HCT116 (cell line): ENCODE data around the gene RACGAP1. TPM values are rescaled to one million over a fixed set of nuclear protein-coding genes. Genes with fewer than 3 reads are reported as not detected.

ENCODE experiments used
- ATAC-seq: fragments of 200-7000 bp; cut with Tn5 transposase; 2 replicates; pipeline ENCODE4 v1.9.1; 2020; ENCODE audit warnings: mild to moderate bottlenecking, moderate library complexity
- BruUV-seq: library from RNA; stranded (reverse); fragments of 400-500 nt; replicated peaks from 2 replicates; lab custom pipeline; 2021; lab: Mats Ljungman, UMichigan
- CTCF ChIA-PET: fragments of 300-600 bp; sonication (Branson Sonifier 250); formaldehyde crosslinking; loops from one replicate; lab custom pipeline; 2021; ENCODE audit warnings: antibody characterized with exemption; lab: Charles Lee
- POLR2A ChIA-PET: fragments of 300-600, 350-600 bp; sonication (Branson Sonifier 250); formaldehyde crosslinking; loops from one replicate; lab custom pipeline; 2021; ENCODE audit warnings: antibody characterized with exemption; lab: Charles Lee
- RAD21 ChIA-PET, 2 experiments: fragments of 300-600 bp; sonication (Branson Sonifier 250); formaldehyde crosslinking; loops; one replicate each; lab custom pipeline; 2023; ENCODE audit warnings: low total read pairs in 2 of 2; ENCODE audit not compliant: uncharacterized antibody in 2 of 2, unreplicated experiment in 2 of 2, low non-redundant PET in 1 of 2; lab: Charles Lee
- DNase-seq: peaks from one replicate; pipeline ENCODE4 v3.0.0-alpha.2; 2010; ENCODE audit warnings: low read depth, low spot score
- H2AFZ ChIP-seq: fragments of 200-600 bp; shearing (Covaris generic), sonication (generic); 2 replicates; pipeline ENCODE4 v1.6.1; 2017; ENCODE audit warnings: low read depth, mixed run types, mixed read lengths, antibody characterized with exemption, low read length; ENCODE audit not compliant: poor library complexity, severe bottlenecking
- H3K27ac ChIP-seq: 2 replicates; pipeline ENCODE4 v1.5.1; 2012; ENCODE audit warnings: low read depth, low read length
- H3K27me3 ChIP-seq: fragments of 200-600 bp; sonication (generic); 2 replicates; pipeline ENCODE4 v1.6.1; 2016; ENCODE audit warnings: mixed run types, low read length, mixed read lengths; ENCODE audit not compliant: insufficient read depth
- H3K36me3 ChIP-seq, 2 experiments: fragments of 200-500 bp in 1 of 2; fragments of 200-600 bp in 1 of 2; sonication (Bioruptor generic) in 1 of 2; sonication (generic) in 1 of 2; 2 replicates each; pipeline versions ENCODE4 v1.5.1 to v1.6.1; 2014 to 2016; ENCODE audit warnings: low read length in 2 of 2, inconsistent platforms in 1 of 2, mixed read lengths in 1 of 2, mixed run types in 1 of 2; ENCODE audit not compliant: insufficient read depth in 2 of 2, control insufficient read depth in 1 of 2
- H3K4me1 ChIP-seq, 2 experiments: fragments of 200-600 bp in 1 of 2; sonication (generic) in 1 of 2; 2 replicates each; pipeline versions ENCODE4 v1.5.1 to v1.6.1; 2012 to 2017; ENCODE audit warnings: low read length in 2 of 2, inconsistent platforms in 1 of 2, mild to moderate bottlenecking in 1 of 2, mixed read lengths in 1 of 2, mixed run types in 1 of 2, moderate library complexity in 1 of 2; ENCODE audit not compliant: insufficient read depth in 2 of 2, control insufficient read depth in 1 of 2
- H3K4me2 ChIP-seq: fragments of 200-600 bp; sonication (generic); 2 replicates; pipeline ENCODE4 v1.6.1; 2017; ENCODE audit warnings: mixed run types, low read length, mixed read lengths
- H3K4me3 ChIP-seq, 2 experiments: fragments of 200-600 bp in 1 of 2; sonication (generic) in 1 of 2; replicated peaks in 1 of 2; 2 replicates each; pipeline ENCODE4 v1.5.1; 2011 to 2016; ENCODE audit warnings: low read length in 2 of 2, control low read depth in 1 of 2, low read depth in 1 of 2, mild to moderate bottlenecking in 1 of 2, mixed read lengths in 1 of 2, mixed run types in 1 of 2
- H3K79me2 ChIP-seq: fragments of 200-600 bp; sonication (generic); 2 replicates; pipeline ENCODE4 v1.6.1; 2017; ENCODE audit warnings: mild to moderate bottlenecking, mixed run types, low read length, moderate library complexity, mixed read lengths; ENCODE audit not compliant: insufficient read depth
- H3K9ac ChIP-seq: fragments of 200-600 bp; sonication (generic); 2 replicates; pipeline ENCODE4 v1.6.1; 2016; ENCODE audit warnings: low read length, mixed read lengths
- H3K9me2 ChIP-seq: fragments of 200-600 bp; sonication (generic), shearing (Covaris generic); 2 replicates; pipeline ENCODE4 v1.6.1; 2017; ENCODE audit warnings: mixed run types, mild to moderate bottlenecking, moderate library complexity; ENCODE audit not compliant: insufficient read depth
- H3K9me3 ChIP-seq, 2 experiments: fragments of 200-500 bp in 1 of 2; fragments of 200-600 bp in 1 of 2; sonication (Bioruptor generic) in 1 of 2; sonication (generic) in 1 of 2; 2 replicates each; pipeline ENCODE4 v1.6.1; 2014 to 2017; ENCODE audit warnings: low read length in 2 of 2, mixed read lengths in 2 of 2, inconsistent platforms in 1 of 2, low read depth in 1 of 2, mild to moderate bottlenecking in 1 of 2, mixed run types in 1 of 2, moderate library complexity in 1 of 2; ENCODE audit not compliant: control insufficient read depth in 1 of 2, insufficient read depth in 1 of 2
- H4K20me1 ChIP-seq: fragments of 200-600 bp; sonication (generic), shearing (Covaris generic); 2 replicates; pipeline ENCODE4 v1.6.1; 2017; ENCODE audit warnings: mixed run types, mild to moderate bottlenecking, moderate library complexity; ENCODE audit not compliant: insufficient read depth
- ATF3 ChIP-seq: IDR thresholded peaks from 2 replicates; pipeline ENCODE4 v1.6.1; 2012
- CBX3 ChIP-seq: IDR thresholded peaks from 2 replicates; pipeline ENCODE4 v1.6.1; 2012; ENCODE audit warnings: low read depth
- CEBPB ChIP-seq: IDR thresholded peaks from 2 replicates; pipeline ENCODE4 v1.6.1; 2012; ENCODE audit warnings: low read depth
- EZH2 ChIP-seq: fragments of 200-600 bp; sonication (generic); IDR thresholded peaks from 2 replicates; pipeline ENCODE4 v1.6.1; 2017; ENCODE audit warnings: antibody characterized with exemption, mixed run types
- EZH2phosphoT487 ChIP-seq: fragments of 200-600 bp; IDR thresholded peaks from 2 replicates; pipeline ENCODE4 v1.6.1; 2018; ENCODE audit warnings: antibody characterized with exemption, borderline replicate concordance
- FOSL1 ChIP-seq: IDR thresholded peaks from 2 replicates; pipeline ENCODE4 v1.6.1; 2012; ENCODE audit warnings: low read depth
- MAX ChIP-seq: IDR thresholded peaks from 2 replicates; pipeline ENCODE4 v1.6.1; 2012
- RAD21 ChIP-seq: IDR thresholded peaks from 2 replicates; pipeline ENCODE4 v1.6.1; 2012; ENCODE audit warnings: low read depth, mild to moderate bottlenecking
- SP1 ChIP-seq: IDR thresholded peaks from 2 replicates; pipeline ENCODE4 v1.6.1; 2012; ENCODE audit warnings: low read depth
- SRF ChIP-seq: IDR thresholded peaks from 2 replicates; pipeline ENCODE4 v1.6.1; 2012; ENCODE audit warnings: low read depth
- TCF7L2 ChIP-seq: IDR thresholded peaks from 2 replicates; pipeline ENCODE4 v1.7.0; 2011; ENCODE audit warnings: borderline replicate concordance, inconsistent platforms; ENCODE audit not compliant: insufficient read depth, insufficient read length; ENCODE audit errors: extremely low read depth
- ZFX ChIP-seq: fragments of 450-650 bp; IDR thresholded peaks from 2 replicates; pipeline ENCODE4 v1.6.1; 2017
- ZNF274 ChIP-seq: fragments of 200-500 bp; sonication (Bioruptor generic); IDR thresholded peaks from 2 replicates; pipeline ENCODE4 v1.6.1; 2014; ENCODE audit warnings: mild to moderate bottlenecking, low read depth, low read length, inconsistent platforms
- intact Hi-C: fragments of 100-400 bp; cut with micrococcal nuclease; formaldehyde crosslinking; loops from 2 replicates; pipeline ENCODE4 v1.10.0; 2022
- total RNA-seq: library from RNA; stranded (reverse); gene quantifications from one replicate; pipeline ENCODE4 v1.2.1, GENCODE V29; 2021; ENCODE audit not compliant: unreplicated experiment
- TF ChIP-seq, protein P1 (sequence below): IDR thresholded peaks from 2 replicates; pipeline ENCODE4 v1.6.1; 2011; ENCODE audit warnings: mild to moderate bottlenecking, low read length, moderate library complexity; ENCODE audit not compliant: insufficient replicate concordance; ENCODE audit errors: extremely low read depth
- TF ChIP-seq, protein P2 (sequence below), 3 experiments: fragments of 200-600 bp in 1 of 3; sonication (generic) in 1 of 3; IDR thresholded peaks in 2 of 3; conservative IDR thresholded peaks in 1 of 3; 2 replicates each; pipeline ENCODE4 v1.5.1; 2012 to 2017; ENCODE audit warnings: low read depth in 2 of 3, low read length in 2 of 3, antibody characterized with exemption in 1 of 3, borderline replicate concordance in 1 of 3, control low read depth in 1 of 3, mild to moderate bottlenecking in 1 of 3, mixed read lengths in 1 of 3, mixed run types in 1 of 3, moderate library complexity in 1 of 3; ENCODE audit not compliant: insufficient read depth in 1 of 3

RACGAP1 gene
- total RNA-seq, 1 experiment from 2014 or later = 147 TPM

DNA sequence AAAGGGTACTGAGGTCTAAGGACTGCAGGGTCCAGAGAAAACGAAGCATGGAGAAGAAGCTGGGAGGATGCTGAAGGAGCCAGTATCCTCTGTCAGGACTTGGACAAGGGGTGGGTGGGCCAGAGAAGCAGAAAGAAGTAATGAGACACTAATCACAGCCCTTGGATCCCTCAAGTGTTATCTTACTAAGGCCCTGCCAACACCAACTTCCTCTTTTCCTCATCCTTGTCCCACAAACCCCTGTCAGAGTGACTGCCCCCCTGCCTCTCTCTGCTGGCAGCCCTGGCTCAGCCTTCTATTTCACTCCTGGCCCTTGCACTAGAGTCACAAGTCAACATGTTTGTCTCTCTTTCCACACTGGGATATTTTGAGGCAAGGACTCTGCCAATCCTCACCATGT, 28.3 kb upstream of the RACGAP1 start:
- Histone ChIP-seq H3K36me3 (no peaks in the 10 kb centered on the region), H3K4me1 (peaks cover 15 to 25% of the 10 kb centered on the region in 2 experiments; a peak in 3 of 4 replicates), H3K4me3 (no peak overlapping the region), H4K20me1 (no peaks in the 10 kb centered on the region), H3K9me2 (no peaks in the 10 kb centered on the region), H3K79me2 (no peaks in the 10 kb centered on the region), H3K27me3 (no peaks in the 10 kb centered on the region; the same call in 1 of the 2 replicates), H3K9ac (no peak overlapping the region), H3K27ac (no peak overlapping the region), H3K4me2 (no peak overlapping the region), H3K9me3 (no peaks in the 10 kb centered on the region), H2AFZ (no peak overlapping the region)
- TF ChIP-seq TCF7L2 (no peak), CEBPB (no peak), EZH2phosphoT487 (no peak), MAX (no peak)
- BruUV-seq = no TSS peak
- ChIA-PET RAD21 (no interaction called here), CTCF (interaction anchor here (0.7 to 3.6 kb wide), 3 partner anchors 14 to 153 kb away, joined by 3 to 32 read pairs (median 3); no protein-coding TSS in a partner anchor), POLR2A (no interaction called here)
- DNase-seq = no peak
- ATAC-seq = no peak
- intact Hi-C loops = no loop called here

DNA sequence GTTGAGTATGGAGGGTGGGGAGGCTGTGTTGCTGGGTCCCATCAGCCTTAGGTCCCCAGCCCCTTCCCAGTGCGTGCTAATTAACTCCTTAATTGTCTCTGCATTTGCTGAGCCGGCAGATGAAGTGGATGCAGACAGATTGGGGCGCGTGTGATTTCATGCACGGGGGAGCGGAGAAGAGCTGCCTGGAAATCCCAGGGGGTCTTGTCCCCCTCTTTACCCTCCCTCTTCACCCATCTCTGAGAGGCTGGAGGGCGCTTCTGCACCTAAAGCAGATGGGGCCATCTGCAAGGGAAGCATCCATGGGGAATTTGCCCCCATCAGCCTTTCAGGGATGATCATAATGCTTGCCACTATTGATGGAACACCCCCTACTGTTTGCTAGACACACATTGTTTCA, 27.7 kb upstream of the RACGAP1 start:
- ChIA-PET CTCF (interaction anchor here (1.2 kb wide), 1 partner anchor 86 kb away, joined by 3 read pairs; no protein-coding TSS in a partner anchor), POLR2A (no interaction called here)
- Histone ChIP-seq H3K9ac (no peak overlapping the region), H2AFZ (no peak overlapping the region), H3K4me3 (no peak overlapping the region), H3K9me2 (no peaks in the 10 kb centered on the region), H3K36me3 (no peaks in the 10 kb centered on the region)
- BruUV-seq = no TSS peak
- intact Hi-C loops = no loop called here
- no peak for ATAC-seq
- TF ChIP-seq ATF3 (no peak), MAX (no peak), CBX3 (no peak), SP1 (no peak), EZH2 (no peak), FOSL1 (no peak), RAD21 (no peak), ZFX (no peak), ZNF274 (no peak), SRF (no peak)
- TF ChIP-seq, protein P1, sequence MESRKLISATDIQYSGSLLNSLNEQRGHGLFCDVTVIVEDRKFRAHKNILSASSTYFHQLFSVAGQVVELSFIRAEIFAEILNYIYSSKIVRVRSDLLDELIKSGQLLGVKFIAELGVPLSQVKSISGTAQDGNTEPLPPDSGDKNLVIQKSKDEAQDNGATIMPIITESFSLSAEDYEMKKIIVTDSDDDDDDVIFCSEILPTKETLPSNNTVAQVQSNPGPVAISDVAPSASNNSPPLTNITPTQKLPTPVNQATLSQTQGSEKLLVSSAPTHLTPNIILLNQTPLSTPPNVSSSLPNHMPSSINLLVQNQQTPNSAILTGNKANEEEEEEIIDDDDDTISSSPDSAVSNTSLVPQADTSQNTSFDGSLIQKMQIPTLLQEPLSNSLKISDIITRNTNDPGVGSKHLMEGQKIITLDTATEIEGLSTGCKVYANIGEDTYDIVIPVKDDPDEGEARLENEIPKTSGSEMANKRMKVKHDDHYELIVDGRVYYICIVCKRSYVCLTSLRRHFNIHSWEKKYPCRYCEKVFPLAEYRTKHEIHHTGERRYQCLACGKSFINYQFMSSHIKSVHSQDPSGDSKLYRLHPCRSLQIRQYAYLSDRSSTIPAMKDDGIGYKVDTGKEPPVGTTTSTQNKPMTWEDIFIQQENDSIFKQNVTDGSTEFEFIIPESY = no peak
- TF ChIP-seq, protein P2, sequence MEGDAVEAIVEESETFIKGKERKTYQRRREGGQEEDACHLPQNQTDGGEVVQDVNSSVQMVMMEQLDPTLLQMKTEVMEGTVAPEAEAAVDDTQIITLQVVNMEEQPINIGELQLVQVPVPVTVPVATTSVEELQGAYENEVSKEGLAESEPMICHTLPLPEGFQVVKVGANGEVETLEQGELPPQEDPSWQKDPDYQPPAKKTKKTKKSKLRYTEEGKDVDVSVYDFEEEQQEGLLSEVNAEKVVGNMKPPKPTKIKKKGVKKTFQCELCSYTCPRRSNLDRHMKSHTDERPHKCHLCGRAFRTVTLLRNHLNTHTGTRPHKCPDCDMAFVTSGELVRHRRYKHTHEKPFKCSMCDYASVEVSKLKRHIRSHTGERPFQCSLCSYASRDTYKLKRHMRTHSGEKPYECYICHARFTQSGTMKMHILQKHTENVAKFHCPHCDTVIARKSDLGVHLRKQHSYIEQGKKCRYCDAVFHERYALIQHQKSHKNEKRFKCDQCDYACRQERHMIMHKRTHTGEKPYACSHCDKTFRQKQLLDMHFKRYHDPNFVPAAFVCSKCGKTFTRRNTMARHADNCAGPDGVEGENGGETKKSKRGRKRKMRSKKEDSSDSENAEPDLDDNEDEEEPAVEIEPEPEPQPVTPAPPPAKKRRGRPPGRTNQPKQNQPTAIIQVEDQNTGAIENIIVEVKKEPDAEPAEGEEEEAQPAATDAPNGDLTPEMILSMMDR (IDR thresholded peaks at IDR 0.05 in 2 of 3, conservative IDR thresholded peaks at IDR 0.05 in 1 of 3; ENCODE audit: borderline replicate concordance in 1 of 3, insufficient read depth in 1 of 3, low read depth in 2 of 3, low read length in 2 of 3) = no peak
- TF ChIP-seq, all 23 proteins: peak for 0
- RAD21 ChIA-PET = no interaction called here
- H3K79me2 ChIP-seq = no peaks in the 10 kb centered on the region
- no peak overlapping the region for H3K27ac ChIP-seq
- no peak overlapping the region for H3K4me2 ChIP-seq
- H3K9me3 ChIP-seq = no peaks in the 10 kb centered on the region
- H3K27me3 ChIP-seq = no peaks in the 10 kb centered on the region; the same call in 1 of the 2 replicates
- peaks cover 15 to 19% of the 10 kb centered on the region in 2 experiments; a peak in 3 of 4 replicates for H3K4me1 ChIP-seq
- DNase-seq = no peak
- H4K20me1 ChIP-seq = no peaks in the 10 kb centered on the region
